Activated gamma-delta T cell treated with Interleukin-2 at 50 U/mL for 16 hours (primary cell): ENCODE measurements around the gene CUTC.

Experiments used
- DNase-seq: peaks from one replicate; pipeline ENCODE4 v3.0.0-alpha.2; 2020

The CUTC gene

GRCh38 chr10:99784727-99785441 lies 52.9 kb downstream of the CUTC start:
- no peak for DNase-seq

- no peak for DNase-seq
Observed at GRCh38 chr10:99785646-99786045, 53.6 kb downstream of the CUTC start.

GRCh38 chr10:99787311-99787710 lies 55.3 kb downstream of the CUTC start:
- DNase-seq, result no peak

- DNase-seq, result no peak
Observed at GRCh38 chr10:99787782-99788445, 55.9 kb downstream of the CUTC start.

GRCh38 chr10:99788598-99789256 lies 56.7 kb downstream of the CUTC start:
- DNase-seq, result no peak

GRCh38 chr10:99791831-99792230 lies 59.8 kb downstream of the CUTC start:
- DNase-seq, result no peak

GRCh38 chr10:99793819-99794218 lies 61.8 kb downstream of the CUTC start:
- DNase-seq, result no peak

- DNase-seq, result no peak
Observed at GRCh38 chr10:99796928-99797327, 64.9 kb downstream of the CUTC start.

- DNase-seq, result no peak
Observed at GRCh38 chr10:99798031-99798430, 66.0 kb downstream of the CUTC start.

GRCh38 chr10:99798920-99799319 lies 66.9 kb downstream of the CUTC start:
- no peak for DNase-seq

GRCh38 chr10:99799613-99800012 lies 67.6 kb downstream of the CUTC start:
- DNase-seq, result no peak

GRCh38 chr10:99804471-99804870 lies 72.4 kb downstream of the CUTC start:
- DNase-seq, result no peak

GRCh38 chr10:99805190-99805589 lies 73.2 kb downstream of the CUTC start:
- DNase-seq, result no peak
